ENCODE data around the gene SREBF2. TPM values are rescaled to one million over a fixed set of nuclear protein-coding genes. Genes with fewer than 3 reads are reported as not detected.
A peak's percentile ranks its signal among the peaks of the same experiment; 100 is the strongest.

Gene SREBF2
- total and polyA plus RNA-seq, 2 experiments from 2014 or later, result 23.6 to 26.5 TPM

- Histone ChIP-seq H3K27me3 (replicated peaks; ENCODE audit: insufficient read depth) (no peaks in the 10 kb centered on the region), H3K9ac (no peak overlapping the region), H3K9me2 (ENCODE audit: insufficient read depth) (no peaks in the 10 kb centered on the region), H3K9me3 (ENCODE audit: low read depth) (no peaks in the 10 kb centered on the region), H3K4me2 (ENCODE audit: unreplicated experiment) (no peak overlapping the region), H3F3A (ENCODE audit: insufficient read depth) (no peaks in the 10 kb centered on the region), H3K27ac (no peak overlapping the region), H2AFZ (no peak overlapping the region), H3K36me3 (ENCODE audit: low read depth) (no peaks in the 10 kb centered on the region), H3K4me1 (ENCODE audit: insufficient read depth) (no peaks in the 10 kb centered on the region), H4K20me1 (ENCODE audit: insufficient read depth) (no peaks in the 10 kb centered on the region), H3K79me2 (ENCODE audit: insufficient read depth) (no peaks in the 10 kb centered on the region), H3K4me3 (no peak overlapping the region)
- 97 to 99% methylated on average over 9 of the region's 9 CpGs for WGBS, 2 experiments (ENCODE audit: low coverage in 1 of 2, low lambda C conversion rate in 2 of 2, missing lambda C conversion rate in 2 of 2)
- in situ Hi-C loops (cut with MboI), result no loop called here
- TF ChIP-seq EZH2phosphoT487 (IDR thresholded peaks at IDR 0.05; ENCODE audit: insufficient read depth, low read depth) (no peak), EZH2 (IDR thresholded peaks at IDR 0.05; ENCODE audit: insufficient read depth, poor library complexity, severe bottlenecking) (no peak)
- peak; percentile 26 for DNase-seq
These were observed 19.0 kb upstream of the SREBF2 start for GRCh38 chr22:41813726-41814410.

GRCh38 chr22:41815716-41816115, 17.2 kb upstream of the SREBF2 start:
- Histone ChIP-seq H3K9ac (no peak overlapping the region), H3K4me3 (no peak overlapping the region), H4K20me1 (ENCODE audit: insufficient read depth) (no peaks in the 10 kb centered on the region), H3K36me3 (ENCODE audit: low read depth) (no peaks in the 10 kb centered on the region), H3F3A (ENCODE audit: insufficient read depth) (no peaks in the 10 kb centered on the region), H3K9me2 (ENCODE audit: insufficient read depth) (no peaks in the 10 kb centered on the region), H2AFZ (no peak overlapping the region), H3K27me3 (replicated peaks; ENCODE audit: insufficient read depth) (no peaks in the 10 kb centered on the region), H3K9me3 (ENCODE audit: low read depth) (no peaks in the 10 kb centered on the region), H3K4me1 (ENCODE audit: insufficient read depth) (no peaks in the 10 kb centered on the region), H3K27ac (no peak overlapping the region), H3K79me2 (ENCODE audit: insufficient read depth) (no peaks in the 10 kb centered on the region), H3K4me2 (ENCODE audit: unreplicated experiment) (no peak overlapping the region)
- no peak for TF ChIP-seq EZH2phosphoT487 (IDR thresholded peaks at IDR 0.05; ENCODE audit: insufficient read depth, low read depth)
- TF ChIP-seq EZH2 (IDR thresholded peaks at IDR 0.05; ENCODE audit: insufficient read depth, poor library complexity, severe bottlenecking), result no peak
- DNase-seq, result no peak
- in situ Hi-C loops (cut with MboI), result no loop called here
- 94 to 99% methylated on average over 3 of the region's 3 CpGs for WGBS, 2 experiments (ENCODE audit: low coverage in 1 of 2, low lambda C conversion rate in 2 of 2, missing lambda C conversion rate in 2 of 2)

GRCh38 chr22:41816241-41816640, 16.7 kb upstream of the SREBF2 start:
- 95 to 100% methylated on average over 1 of the region's 1 CpG for WGBS, 2 experiments (ENCODE audit: low coverage in 1 of 2, low lambda C conversion rate in 2 of 2, missing lambda C conversion rate in 2 of 2)

GRCh38 chr22:41816871-41817270, 16.0 kb upstream of the SREBF2 start:
- in situ Hi-C loops (cut with MboI), result no loop called here
- no peak for TF ChIP-seq EZH2 (IDR thresholded peaks at IDR 0.05; ENCODE audit: insufficient read depth, poor library complexity, severe bottlenecking)
- no peak for TF ChIP-seq EZH2phosphoT487 (IDR thresholded peaks at IDR 0.05; ENCODE audit: insufficient read depth, low read depth)
- H3K36me3 ChIP-seq (ENCODE audit: low read depth), result no peaks in the 10 kb centered on the region
- no peak overlapping the region for H3K27ac ChIP-seq
- H3K27me3 ChIP-seq (replicated peaks; ENCODE audit: insufficient read depth), result no peaks in the 10 kb centered on the region
- H3K4me3 ChIP-seq, result no peak overlapping the region
- no peaks in the 10 kb centered on the region for H3K4me1 ChIP-seq (ENCODE audit: insufficient read depth)
- H3K9me3 ChIP-seq (ENCODE audit: low read depth), result no peaks in the 10 kb centered on the region
- no peaks in the 10 kb centered on the region for H3K9me2 ChIP-seq (ENCODE audit: insufficient read depth)
- no peaks in the 10 kb centered on the region for H3K79me2 ChIP-seq (ENCODE audit: insufficient read depth)
- H4K20me1 ChIP-seq (ENCODE audit: insufficient read depth), result no peaks in the 10 kb centered on the region
- H3F3A ChIP-seq (ENCODE audit: insufficient read depth), result no peaks in the 10 kb centered on the region
- no peak overlapping the region for H3K4me2 ChIP-seq (ENCODE audit: unreplicated experiment)
- no peak overlapping the region for H2AFZ ChIP-seq
- no peak for DNase-seq
- WGBS, 2 experiments (ENCODE audit: low coverage in 1 of 2, low lambda C conversion rate in 2 of 2, missing lambda C conversion rate in 2 of 2), result 96 to 100% methylated on average over 2 of the region's 2 CpGs
- no peak overlapping the region for H3K9ac ChIP-seq

More at GRCh38 chr22:41816241-41816640, 16.7 kb upstream of the SREBF2 start:
- Histone ChIP-seq H3K4me1 (ENCODE audit: insufficient read depth) (no peaks in the 10 kb centered on the region), H3K9me2 (ENCODE audit: insufficient read depth) (no peaks in the 10 kb centered on the region), H3K4me2 (ENCODE audit: unreplicated experiment) (no peak overlapping the region), H4K20me1 (ENCODE audit: insufficient read depth) (no peaks in the 10 kb centered on the region), H3K79me2 (ENCODE audit: insufficient read depth) (no peaks in the 10 kb centered on the region), H3F3A (ENCODE audit: insufficient read depth) (no peaks in the 10 kb centered on the region), H3K9me3 (ENCODE audit: low read depth) (no peaks in the 10 kb centered on the region), H3K36me3 (ENCODE audit: low read depth) (no peaks in the 10 kb centered on the region), H3K9ac (no peak overlapping the region), H3K27me3 (replicated peaks; ENCODE audit: insufficient read depth) (no peaks in the 10 kb centered on the region), H2AFZ (no peak overlapping the region), H3K27ac (no peak overlapping the region), H3K4me3 (no peak overlapping the region)
- no peak for DNase-seq
- in situ Hi-C loops (cut with MboI), result no loop called here
- TF ChIP-seq EZH2 (IDR thresholded peaks at IDR 0.05; ENCODE audit: insufficient read depth, poor library complexity, severe bottlenecking) (no peak), EZH2phosphoT487 (IDR thresholded peaks at IDR 0.05; ENCODE audit: insufficient read depth, low read depth) (no peak)

All from GM23248 (cell line).